ENCODE results near the gene ZNF225. TPM values are rescaled to one million over a fixed set of nuclear protein-coding genes. Genes with fewer than 3 reads are reported as not detected.

Gene ZNF225
- total and polyA plus RNA-seq, 9 of the 15 experiments (the other 6 are each of a cell fraction or from before 2014, with no cell fraction given): 1.4 to 4.2 (median 2.2) TPM

GRCh38 chr19:44071824-44072542, 41.2 kb upstream of the ZNF225 start, which contains the start of gene ZNF284 (continued):
- TF ChIP-seq KLF1 (tag; IDR thresholded peaks at IDR 0.05) (no peak), ZNF274 (IDR thresholded peaks at IDR 0.05; ENCODE audit: borderline replicate concordance, low read depth, low read length) (no peak), MCM7 (IDR thresholded peaks at IDR 0.05) (no peak), DNMT1 (IDR thresholded peaks at IDR 0.05) (no peak), LARP7 (IDR thresholded peaks at IDR 0.05) (no peak), MTA3 (IDR thresholded peaks at IDR 0.05; ENCODE audit: borderline replicate concordance) (peak; percentile 35; the same call in 1 of the 2 replicates), STAT5A (IDR thresholded peaks at IDR 0.05; ENCODE audit: borderline replicate concordance, low read length) (no peak), RB1 (IDR thresholded peaks at IDR 0.05; ENCODE audit: low read depth) (no peak), NFIX (CRISPR knock-in tag; IDR thresholded peaks at IDR 0.05; ENCODE audit: low read depth) (no peak), DPF2 (IDR thresholded peaks at IDR 0.05) (no peak), RREB1 (CRISPR knock-in tag; IDR thresholded peaks at IDR 0.05) (no peak), NFRKB (IDR thresholded peaks at IDR 0.05; ENCODE audit: low read depth) (no peak), MAZ (CRISPR knock-in tag; conservative IDR thresholded peaks at IDR 0.05 in 1 of 2, IDR thresholded peaks at IDR 0.05 in 1 of 2) (peak; percentile 44 to 90; a peak in 3 of 4 replicates), ZNF280A (IDR thresholded peaks at IDR 0.05; ENCODE audit: low read depth, partially characterized antibody) (no peak), SMAD1 (IDR thresholded peaks at IDR 0.05; ENCODE audit: low read depth, low read length, partially characterized antibody) (no peak), HEY1 (CRISPR knock-in tag; IDR thresholded peaks at IDR 0.05; ENCODE audit: borderline replicate concordance) (no peak), HDGF (IDR thresholded peaks at IDR 0.05) (no peak), BCOR (IDR thresholded peaks at IDR 0.05) (no peak)
- TF ChIP-seq, protein P1, sequence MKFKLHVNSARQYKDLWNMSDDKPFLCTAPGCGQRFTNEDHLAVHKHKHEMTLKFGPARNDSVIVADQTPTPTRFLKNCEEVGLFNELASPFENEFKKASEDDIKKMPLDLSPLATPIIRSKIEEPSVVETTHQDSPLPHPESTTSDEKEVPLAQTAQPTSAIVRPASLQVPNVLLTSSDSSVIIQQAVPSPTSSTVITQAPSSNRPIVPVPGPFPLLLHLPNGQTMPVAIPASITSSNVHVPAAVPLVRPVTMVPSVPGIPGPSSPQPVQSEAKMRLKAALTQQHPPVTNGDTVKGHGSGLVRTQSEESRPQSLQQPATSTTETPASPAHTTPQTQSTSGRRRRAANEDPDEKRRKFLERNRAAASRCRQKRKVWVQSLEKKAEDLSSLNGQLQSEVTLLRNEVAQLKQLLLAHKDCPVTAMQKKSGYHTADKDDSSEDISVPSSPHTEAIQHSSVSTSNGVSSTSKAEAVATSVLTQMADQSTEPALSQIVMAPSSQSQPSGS (CRISPR knock-in tag; IDR thresholded peaks at IDR 0.05): no peak

Measured in K562 (cell line).